ENCODE data around the gene SLC17A4. TPM values are rescaled to one million over a fixed set of nuclear protein-coding genes. Genes with fewer than 3 reads are reported as not detected.

Gene SLC17A4, protein sequence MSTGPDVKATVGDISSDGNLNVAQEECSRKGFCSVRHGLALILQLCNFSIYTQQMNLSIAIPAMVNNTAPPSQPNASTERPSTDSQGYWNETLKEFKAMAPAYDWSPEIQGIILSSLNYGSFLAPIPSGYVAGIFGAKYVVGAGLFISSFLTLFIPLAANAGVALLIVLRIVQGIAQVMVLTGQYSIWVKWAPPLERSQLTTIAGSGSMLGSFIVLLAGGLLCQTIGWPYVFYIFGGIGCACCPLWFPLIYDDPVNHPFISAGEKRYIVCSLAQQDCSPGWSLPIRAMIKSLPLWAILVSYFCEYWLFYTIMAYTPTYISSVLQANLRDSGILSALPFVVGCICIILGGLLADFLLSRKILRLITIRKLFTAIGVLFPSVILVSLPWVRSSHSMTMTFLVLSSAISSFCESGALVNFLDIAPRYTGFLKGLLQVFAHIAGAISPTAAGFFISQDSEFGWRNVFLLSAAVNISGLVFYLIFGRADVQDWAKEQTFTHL
- not detected in 2 replicates for total RNA-seq

DNA sequence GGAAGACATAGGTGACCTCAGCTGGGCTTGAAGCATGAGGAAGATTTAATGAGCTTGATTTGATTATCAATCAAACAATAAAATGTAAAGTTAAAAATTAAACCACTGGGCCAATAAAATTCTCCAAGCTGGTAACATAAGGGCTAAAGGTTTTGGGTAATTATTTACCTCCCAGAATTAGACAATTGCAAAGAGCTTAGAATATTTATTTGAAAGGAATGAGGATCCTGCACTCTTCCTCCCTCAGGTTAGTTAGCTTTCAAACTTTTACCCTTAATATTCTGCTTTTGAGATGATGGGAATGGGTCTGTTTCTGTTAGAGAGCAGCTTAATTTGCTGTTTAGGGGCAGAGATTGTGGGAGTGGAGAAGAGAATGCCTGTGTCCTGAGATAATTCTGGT is at the start of gene SLC17A4:
Gene SLC17A4 (plus strand): TSS at position 208 of the 400 bp plus-strand sequence. CDS start 7,221 bp downstream, outside the sequence.

Other genes with a start within 250 kb of the SLC17A4 start
- not detected in 2 replicates for gene SCGN, start 102.5 kb upstream of the SLC17A4 start, total RNA-seq
- not detected in 2 replicates for gene SLC17A1, start 77.3 kb downstream of the SLC17A4 start, total RNA-seq
- gene SLC17A3, start 119.5 kb downstream of the SLC17A4 start, total RNA-seq, result not detected in 2 replicates
- not detected in 2 replicates for gene SLC17A2, start 175.9 kb downstream of the SLC17A4 start, total RNA-seq
- 14.7 and 15.1 TPM in 2 replicates for gene TRIM38, start 208.1 kb downstream of the SLC17A4 start, total RNA-seq